ENCODE data around the gene EIF3A.

DNA sequence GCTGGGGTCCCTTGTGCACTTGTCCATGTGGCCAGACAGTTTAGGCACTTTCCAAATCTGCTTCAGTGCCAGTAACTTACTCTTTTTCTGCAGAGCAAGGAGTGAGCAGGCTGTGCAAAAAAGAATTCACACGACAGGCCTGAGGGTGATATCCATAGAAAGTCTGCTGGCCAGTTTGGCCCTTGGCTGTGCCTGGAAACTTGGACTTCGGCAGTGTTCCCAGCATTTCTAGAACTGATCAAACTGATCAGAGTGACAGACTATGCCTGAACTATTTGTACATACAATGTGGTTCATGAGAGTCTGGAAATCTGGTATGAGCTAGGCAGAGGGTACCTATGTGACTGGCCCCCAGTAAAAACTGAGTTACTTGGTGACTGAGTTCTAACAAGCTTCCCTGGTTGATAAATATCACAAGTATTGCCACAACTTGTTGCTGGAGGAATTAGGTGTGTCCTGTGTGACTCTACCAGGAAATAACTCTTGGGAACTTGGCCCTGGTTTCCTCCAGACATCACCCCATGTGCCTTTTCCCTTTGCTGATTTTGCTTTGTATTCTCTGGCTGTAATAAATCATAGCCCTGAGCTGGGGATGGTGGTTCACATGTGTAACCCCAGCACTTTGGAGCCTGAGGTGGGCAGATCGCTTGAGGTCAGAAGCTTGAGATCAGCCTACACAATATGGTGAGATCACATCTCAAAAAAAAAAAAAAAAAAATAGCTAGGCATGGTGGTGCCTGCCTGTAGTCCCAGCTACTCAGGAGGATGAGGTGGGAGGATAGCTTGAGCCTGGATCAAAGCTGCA lies 20.0 kb upstream of the EIF3A start:
- TF ChIP-seq TCF7L2 (IDR thresholded peaks at IDR 0.05; ENCODE audit: borderline replicate concordance, low read depth, low read length) (no peak), ZBTB48 (tag by site-specific recombination; IDR thresholded peaks at IDR 0.05) (no peak), ZNF707 (tag by site-specific recombination; IDR thresholded peaks at IDR 0.05) (no peak), ZNF776 (tag by site-specific recombination; IDR thresholded peaks at IDR 0.05; ENCODE audit: borderline replicate concordance) (no peak), MYNN (tag by site-specific recombination; IDR thresholded peaks at IDR 0.05; ENCODE audit: borderline replicate concordance) (no peak), ZNF155 (tag by site-specific recombination; IDR thresholded peaks at IDR 0.05) (no peak), ZNF791 (tag by site-specific recombination; IDR thresholded peaks at IDR 0.05) (no peak), YY1 (tag by site-specific recombination; IDR thresholded peaks at IDR 0.05) (no peak)
- TF ChIP-seq, protein P1, sequence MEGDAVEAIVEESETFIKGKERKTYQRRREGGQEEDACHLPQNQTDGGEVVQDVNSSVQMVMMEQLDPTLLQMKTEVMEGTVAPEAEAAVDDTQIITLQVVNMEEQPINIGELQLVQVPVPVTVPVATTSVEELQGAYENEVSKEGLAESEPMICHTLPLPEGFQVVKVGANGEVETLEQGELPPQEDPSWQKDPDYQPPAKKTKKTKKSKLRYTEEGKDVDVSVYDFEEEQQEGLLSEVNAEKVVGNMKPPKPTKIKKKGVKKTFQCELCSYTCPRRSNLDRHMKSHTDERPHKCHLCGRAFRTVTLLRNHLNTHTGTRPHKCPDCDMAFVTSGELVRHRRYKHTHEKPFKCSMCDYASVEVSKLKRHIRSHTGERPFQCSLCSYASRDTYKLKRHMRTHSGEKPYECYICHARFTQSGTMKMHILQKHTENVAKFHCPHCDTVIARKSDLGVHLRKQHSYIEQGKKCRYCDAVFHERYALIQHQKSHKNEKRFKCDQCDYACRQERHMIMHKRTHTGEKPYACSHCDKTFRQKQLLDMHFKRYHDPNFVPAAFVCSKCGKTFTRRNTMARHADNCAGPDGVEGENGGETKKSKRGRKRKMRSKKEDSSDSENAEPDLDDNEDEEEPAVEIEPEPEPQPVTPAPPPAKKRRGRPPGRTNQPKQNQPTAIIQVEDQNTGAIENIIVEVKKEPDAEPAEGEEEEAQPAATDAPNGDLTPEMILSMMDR (tag by site-specific recombination; IDR thresholded peaks at IDR 0.05) = no peak
- TF ChIP-seq, protein P2, sequence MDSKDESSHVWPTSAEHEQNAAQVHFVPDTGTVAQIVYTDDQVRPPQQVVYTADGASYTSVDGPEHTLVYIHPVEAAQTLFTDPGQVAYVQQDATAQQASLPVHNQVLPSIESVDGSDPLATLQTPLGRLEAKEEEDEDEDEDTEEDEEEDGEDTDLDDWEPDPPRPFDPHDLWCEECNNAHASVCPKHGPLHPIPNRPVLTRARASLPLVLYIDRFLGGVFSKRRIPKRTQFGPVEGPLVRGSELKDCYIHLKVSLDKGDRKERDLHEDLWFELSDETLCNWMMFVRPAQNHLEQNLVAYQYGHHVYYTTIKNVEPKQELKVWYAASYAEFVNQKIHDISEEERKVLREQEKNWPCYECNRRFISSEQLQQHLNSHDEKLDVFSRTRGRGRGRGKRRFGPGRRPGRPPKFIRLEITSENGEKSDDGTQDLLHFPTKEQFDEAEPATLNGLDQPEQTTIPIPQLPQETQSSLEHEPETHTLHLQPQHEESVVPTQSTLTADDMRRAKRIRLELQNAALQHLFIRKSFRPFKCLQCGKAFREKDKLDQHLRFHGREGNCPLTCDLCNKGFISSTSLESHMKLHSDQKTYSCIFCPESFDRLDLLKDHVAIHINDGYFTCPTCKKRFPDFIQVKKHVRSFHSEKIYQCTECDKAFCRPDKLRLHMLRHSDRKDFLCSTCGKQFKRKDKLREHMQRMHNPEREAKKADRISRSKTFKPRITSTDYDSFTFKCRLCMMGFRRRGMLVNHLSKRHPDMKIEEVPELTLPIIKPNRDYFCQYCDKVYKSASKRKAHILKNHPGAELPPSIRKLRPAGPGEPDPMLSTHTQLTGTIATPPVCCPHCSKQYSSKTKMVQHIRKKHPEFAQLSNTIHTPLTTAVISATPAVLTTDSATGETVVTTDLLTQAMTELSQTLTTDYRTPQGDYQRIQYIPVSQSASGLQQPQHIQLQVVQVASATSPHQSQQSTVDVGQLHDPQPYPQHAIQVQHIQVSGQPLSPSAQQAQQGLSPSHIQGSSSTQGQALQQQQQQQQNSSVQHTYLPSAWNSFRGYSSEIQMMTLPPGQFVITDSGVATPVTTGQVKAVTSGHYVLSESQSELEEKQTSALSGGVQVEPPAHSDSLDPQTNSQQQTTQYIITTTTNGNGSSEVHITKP (tag by site-specific recombination; IDR thresholded peaks at IDR 0.05) = no peak
- TF ChIP-seq, protein P3, sequence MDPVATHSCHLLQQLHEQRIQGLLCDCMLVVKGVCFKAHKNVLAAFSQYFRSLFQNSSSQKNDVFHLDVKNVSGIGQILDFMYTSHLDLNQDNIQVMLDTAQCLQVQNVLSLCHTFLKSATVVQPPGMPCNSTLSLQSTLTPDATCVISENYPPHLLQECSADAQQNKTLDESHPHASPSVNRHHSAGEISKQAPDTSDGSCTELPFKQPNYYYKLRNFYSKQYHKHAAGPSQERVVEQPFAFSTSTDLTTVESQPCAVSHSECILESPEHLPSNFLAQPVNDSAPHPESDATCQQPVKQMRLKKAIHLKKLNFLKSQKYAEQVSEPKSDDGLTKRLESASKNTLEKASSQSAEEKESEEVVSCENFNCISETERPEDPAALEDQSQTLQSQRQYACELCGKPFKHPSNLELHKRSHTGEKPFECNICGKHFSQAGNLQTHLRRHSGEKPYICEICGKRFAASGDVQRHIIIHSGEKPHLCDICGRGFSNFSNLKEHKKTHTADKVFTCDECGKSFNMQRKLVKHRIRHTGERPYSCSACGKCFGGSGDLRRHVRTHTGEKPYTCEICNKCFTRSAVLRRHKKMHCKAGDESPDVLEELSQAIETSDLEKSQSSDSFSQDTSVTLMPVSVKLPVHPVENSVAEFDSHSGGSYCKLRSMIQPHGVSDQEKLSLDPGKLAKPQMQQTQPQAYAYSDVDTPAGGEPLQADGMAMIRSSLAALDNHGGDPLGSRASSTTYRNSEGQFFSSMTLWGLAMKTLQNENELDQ (tag by site-specific recombination; IDR thresholded peaks at IDR 0.05; ENCODE audit: low read depth) = no peak

Data from HEK293 (cell line).